Activated naive CD8-positive, alpha-beta T cell treated with anti-CD3 and anti-CD28 coated beads, Interleukin-2, amount 50 U/mL, for 16 hours (primary cell): Measurements from ENCODE around the gene RNF113B.

ENCODE experiments used
- DNase-seq: peaks from one replicate; pipeline ENCODE4 v3.0.0-alpha.2; 2020; ENCODE audit warnings: low read depth, low spot score

The RNF113B gene

GRCh38 chr13:98204546-98204945, 27.5 kb upstream of the RNF113B start:
- DNase-seq = no peak

- DNase-seq = no peak
These were observed 26.7 kb upstream of the RNF113B start for GRCh38 chr13:98203646-98204326.

- no peak for DNase-seq
These were observed 24.9 kb upstream of the RNF113B start for GRCh38 chr13:98201984-98202383.

- DNase-seq = no peak
These were observed 24.1 kb upstream of the RNF113B start for GRCh38 chr13:98201189-98201588.

- no peak for DNase-seq
These were observed 23.3 kb upstream of the RNF113B start for GRCh38 chr13:98200211-98200878.

GRCh38 chr13:98199480-98199879, 22.4 kb upstream of the RNF113B start:
- no peak for DNase-seq

- no peak for DNase-seq
These were observed 21.6 kb upstream of the RNF113B start for GRCh38 chr13:98198683-98199082.

- no peak for DNase-seq
These were observed 18.2 kb upstream of the RNF113B start for GRCh38 chr13:98195054-98195791.

- no peak for DNase-seq
These were observed 14.9 kb upstream of the RNF113B start for GRCh38 chr13:98192008-98192407.

- no peak for DNase-seq
These were observed 13.9 kb upstream of the RNF113B start for GRCh38 chr13:98190889-98191444.

GRCh38 chr13:98189841-98190505, 12.9 kb upstream of the RNF113B start:
- DNase-seq = no peak

- DNase-seq = no peak
These were observed 11.6 kb upstream of the RNF113B start for GRCh38 chr13:98188544-98189166.

GRCh38 chr13:98187965-98188261, 10.8 kb upstream of the RNF113B start:
- DNase-seq = no peak

- no peak for DNase-seq
These were observed 10.3 kb upstream of the RNF113B start for GRCh38 chr13:98187155-98187964.

- DNase-seq = no peak
These were observed 7.7 kb upstream of the RNF113B start for GRCh38 chr13:98184792-98185191.

GRCh38 chr13:98182589-98182988, 5.5 kb upstream of the RNF113B start:
- no peak for DNase-seq

- no peak for DNase-seq
These were observed 5.1 kb upstream of the RNF113B start for GRCh38 chr13:98182153-98182552.

- DNase-seq = no peak
These were observed 4.2 kb upstream of the RNF113B start for GRCh38 chr13:98181111-98181815.

- DNase-seq = no peak
These were observed 3.0 kb upstream of the RNF113B start for GRCh38 chr13:98180092-98180491.

- no peak for DNase-seq
These were observed 1.2 kb downstream of the RNF113B start for GRCh38 chr13:98175823-98176222.
